ENCODE measurements around the gene LGMN.

Gene LGMN

GRCh38 chr14:92760524-92760805, 12.0 kb upstream of the LGMN start:
- no peaks in the 10 kb centered on the region for H3K36me3 ChIP-seq (ENCODE audit: control insufficient read depth, low read length)
- no peak for TF ChIP-seq CTCF (IDR thresholded peaks at IDR 0.05; ENCODE audit: low read depth, low read length, poor library complexity, severe bottlenecking)
- no peak for TF ChIP-seq EZH2phosphoT487 (IDR thresholded peaks at IDR 0.05; ENCODE audit: borderline replicate concordance, low read length)
- no peak overlapping the region for H3K4me3 ChIP-seq (ENCODE audit: low read length)
- no peak overlapping the region for H3K4me2 ChIP-seq (ENCODE audit: low read length)
- H3F3A ChIP-seq (ENCODE audit: control insufficient read depth, insufficient read depth) = no peaks in the 10 kb centered on the region
- no peaks in the 10 kb centered on the region for H3K9me2 ChIP-seq (replicated peaks; ENCODE audit: control insufficient read depth, low read length)
- no peaks in the 10 kb centered on the region for H3K79me2 ChIP-seq (ENCODE audit: control insufficient read depth, low read length)
- no peak overlapping the region for H3K27ac ChIP-seq (ENCODE audit: low read depth, low read length)
- peaks cover 5% of the 10 kb centered on the region; the same call in 1 of the 2 replicates for H3K4me1 ChIP-seq (ENCODE audit: control insufficient read depth, low read length)
- no peaks in the 10 kb centered on the region for H3K27me3 ChIP-seq (ENCODE audit: control insufficient read depth, low read length)
- H4K20me1 ChIP-seq (ENCODE audit: control insufficient read depth, insufficient read depth, low read depth, low read length) = no peaks in the 10 kb centered on the region
- no peaks in the 10 kb centered on the region; the same call in 1 of the 2 replicates for H3K9me3 ChIP-seq (ENCODE audit: control insufficient read depth, insufficient read depth, low read length)

- H3K9me3 ChIP-seq (ENCODE audit: control insufficient read depth, insufficient read depth, low read length) = no peaks in the 10 kb centered on the region; the same call in 1 of the 2 replicates
- no peak for TF ChIP-seq EZH2phosphoT487 (IDR thresholded peaks at IDR 0.05; ENCODE audit: borderline replicate concordance, low read length)
- TF ChIP-seq CTCF (IDR thresholded peaks at IDR 0.05; ENCODE audit: low read depth, low read length, poor library complexity, severe bottlenecking) = no peak
- no peak overlapping the region for H3K4me2 ChIP-seq (ENCODE audit: low read length)
- H3K4me3 ChIP-seq (ENCODE audit: low read length) = no peak overlapping the region
- no peaks in the 10 kb centered on the region for H4K20me1 ChIP-seq (ENCODE audit: control insufficient read depth, insufficient read depth, low read depth, low read length)
- peaks cover 5% of the 10 kb centered on the region; the same call in 1 of the 2 replicates for H3K4me1 ChIP-seq (ENCODE audit: control insufficient read depth, low read length)
- H3K79me2 ChIP-seq (ENCODE audit: control insufficient read depth, low read length) = no peaks in the 10 kb centered on the region
- H3K27ac ChIP-seq (ENCODE audit: low read depth, low read length) = no peak overlapping the region
- no peaks in the 10 kb centered on the region for H3F3A ChIP-seq (ENCODE audit: control insufficient read depth, insufficient read depth)
- no peaks in the 10 kb centered on the region for H3K36me3 ChIP-seq (ENCODE audit: control insufficient read depth, low read length)
- H3K9me2 ChIP-seq (replicated peaks; ENCODE audit: control insufficient read depth, low read length) = no peaks in the 10 kb centered on the region
- H3K27me3 ChIP-seq (ENCODE audit: control insufficient read depth, low read length) = no peaks in the 10 kb centered on the region
Measured at GRCh38 chr14:92759679-92760523, 11.5 kb upstream of the LGMN start.

GRCh38 chr14:92759300-92759678, 10.9 kb upstream of the LGMN start:
- TF ChIP-seq EZH2phosphoT487 (IDR thresholded peaks at IDR 0.05; ENCODE audit: borderline replicate concordance, low read length) (no peak), CTCF (IDR thresholded peaks at IDR 0.05; ENCODE audit: low read depth, low read length, poor library complexity, severe bottlenecking) (no peak)
- no peak overlapping the region for H3K4me2 ChIP-seq (ENCODE audit: low read length)

More at GRCh38 chr14:92759300-92759678, 10.9 kb upstream of the LGMN start:
- Histone ChIP-seq H3K27me3 (ENCODE audit: control insufficient read depth, low read length) (no peaks in the 10 kb centered on the region), H3K36me3 (ENCODE audit: control insufficient read depth, low read length) (no peaks in the 10 kb centered on the region), H4K20me1 (ENCODE audit: control insufficient read depth, insufficient read depth, low read depth, low read length) (no peaks in the 10 kb centered on the region), H3F3A (ENCODE audit: control insufficient read depth, insufficient read depth) (no peaks in the 10 kb centered on the region), H3K9me2 (replicated peaks; ENCODE audit: control insufficient read depth, low read length) (no peaks in the 10 kb centered on the region), H3K27ac (ENCODE audit: low read depth, low read length) (no peak overlapping the region), H3K79me2 (ENCODE audit: control insufficient read depth, low read length) (no peaks in the 10 kb centered on the region), H3K4me1 (ENCODE audit: control insufficient read depth, low read length) (peaks cover 5% of the 10 kb centered on the region; the same call in 1 of the 2 replicates), H3K4me3 (ENCODE audit: low read length) (no peak overlapping the region), H3K9me3 (ENCODE audit: control insufficient read depth, insufficient read depth, low read length) (no peaks in the 10 kb centered on the region; the same call in 1 of the 2 replicates)
